Measurements from ENCODE around the gene C2orf74. TPM values are rescaled to one million over a fixed set of nuclear protein-coding genes. Genes with fewer than 3 reads are reported as not detected.

The C2orf74 gene
- total RNA-seq, 1 experiment from 2014 or later: 8.0 TPM

DNA sequence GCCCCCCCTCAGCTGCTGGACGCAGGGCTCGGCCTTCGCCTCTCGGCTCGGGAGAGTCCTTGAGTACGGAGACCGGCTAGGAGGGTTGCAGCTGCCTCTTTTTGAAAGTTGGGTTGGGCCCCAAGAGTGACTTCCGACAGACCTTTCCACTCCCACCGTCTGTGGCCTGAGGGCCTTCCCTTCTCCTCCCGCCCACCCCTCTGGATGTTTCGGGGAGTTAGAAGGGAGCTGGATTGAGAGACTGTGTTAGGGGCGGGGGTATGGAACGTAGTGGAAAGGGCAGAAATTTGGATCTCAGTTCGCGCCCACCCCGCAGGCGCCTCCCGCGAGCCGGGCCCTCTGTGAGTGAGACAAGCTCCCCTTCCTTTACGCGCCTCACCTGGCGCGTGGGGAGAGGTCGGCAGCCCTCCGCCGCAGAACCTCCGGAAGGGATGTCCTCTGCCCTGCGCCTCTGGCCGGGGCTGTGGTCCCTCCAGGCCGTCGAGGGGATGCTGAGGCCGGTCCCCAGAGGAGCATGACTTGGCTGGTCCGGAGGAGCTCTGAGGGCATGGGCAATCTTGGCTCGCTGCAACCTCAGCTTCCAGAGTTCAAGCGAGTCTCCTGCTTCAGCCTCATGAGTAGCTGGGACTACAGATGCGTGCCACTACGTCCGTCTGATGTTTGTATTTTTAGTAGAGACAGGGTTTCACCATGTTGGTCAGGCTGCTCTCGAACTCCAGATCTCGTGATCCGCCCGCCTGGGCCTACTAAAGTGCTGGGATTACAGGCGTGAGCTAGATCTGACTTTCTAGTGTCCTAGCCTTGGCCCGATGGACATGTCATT lies 15.9 kb downstream of the C2orf74 start:
- Mint-ChIP-seq H3K4me1 (peaks cover 32 to 33% of the 10 kb centered on the region in 2 experiments), H3K9me3 (no peaks in the 10 kb centered on the region; a peak in 1 of 5 replicates), H3K27ac (peak overlapping the region in 2 of 3 experiments; percentile 50 to 94; a peak in 4 of 7 replicates), H3K4me3 (peak overlapping the region; percentile 82 to 84), H3K27me3 (ENCODE audit: low read depth) (peaks cover 33% of the 10 kb centered on the region), H3K36me3 (ENCODE audit: insufficient read depth in 1 of 3, low read depth in 3 of 3) (peaks cover 27 to 38% (median 35%) of the 10 kb centered on the region in 3 experiments; a peak in 6 of 7 replicates)
- H3K9ac ChIP-seq (ENCODE audit: extremely low read depth, insufficient read length, low read length): peak overlapping the region; percentile 86
- H3K23me2 ChIP-seq (ENCODE audit: insufficient read length, low read depth, low read length, poor library complexity, severe bottlenecking): peaks cover 14% of the 10 kb centered on the region
- TF ChIP-seq, protein P1, sequence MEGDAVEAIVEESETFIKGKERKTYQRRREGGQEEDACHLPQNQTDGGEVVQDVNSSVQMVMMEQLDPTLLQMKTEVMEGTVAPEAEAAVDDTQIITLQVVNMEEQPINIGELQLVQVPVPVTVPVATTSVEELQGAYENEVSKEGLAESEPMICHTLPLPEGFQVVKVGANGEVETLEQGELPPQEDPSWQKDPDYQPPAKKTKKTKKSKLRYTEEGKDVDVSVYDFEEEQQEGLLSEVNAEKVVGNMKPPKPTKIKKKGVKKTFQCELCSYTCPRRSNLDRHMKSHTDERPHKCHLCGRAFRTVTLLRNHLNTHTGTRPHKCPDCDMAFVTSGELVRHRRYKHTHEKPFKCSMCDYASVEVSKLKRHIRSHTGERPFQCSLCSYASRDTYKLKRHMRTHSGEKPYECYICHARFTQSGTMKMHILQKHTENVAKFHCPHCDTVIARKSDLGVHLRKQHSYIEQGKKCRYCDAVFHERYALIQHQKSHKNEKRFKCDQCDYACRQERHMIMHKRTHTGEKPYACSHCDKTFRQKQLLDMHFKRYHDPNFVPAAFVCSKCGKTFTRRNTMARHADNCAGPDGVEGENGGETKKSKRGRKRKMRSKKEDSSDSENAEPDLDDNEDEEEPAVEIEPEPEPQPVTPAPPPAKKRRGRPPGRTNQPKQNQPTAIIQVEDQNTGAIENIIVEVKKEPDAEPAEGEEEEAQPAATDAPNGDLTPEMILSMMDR (conservative IDR thresholded peaks at IDR 0.05): no peak
- no peak overlapping the region for H4K5ac ChIP-seq (ENCODE audit: insufficient read length, low read depth, low read length)
- no peaks in the 10 kb centered on the region for H3K79me1 ChIP-seq (ENCODE audit: insufficient read depth, low read depth, low read length, poor library complexity, severe bottlenecking)
- H3K18ac ChIP-seq (ENCODE audit: insufficient read length, low read depth, low read length): peak overlapping the region; percentile 73
- H3K4me2 ChIP-seq (ENCODE audit: insufficient read depth, insufficient read length, low read length): peak overlapping the region; percentile 54
- H2BK120ac ChIP-seq (ENCODE audit: low read depth, low read length, poor library complexity, severe bottlenecking): no peak overlapping the region
- peak; percentile 51 for DNase-seq
- H3K56ac ChIP-seq (ENCODE audit: insufficient read length, low read depth, low read length): no peak overlapping the region
- H2AFZ ChIP-seq (ENCODE audit: low read length): no peak overlapping the region
- WGBS (ENCODE audit: extremely low coverage, insufficient read length, low lambda C conversion rate): no CpG with 5 or more reads among the region's 45 CpGs
- no peak overlapping the region for H4K91ac ChIP-seq (ENCODE audit: insufficient read length, low read depth, low read length)
- peak overlapping the region; percentile 17 for H3K27ac ChIP-seq (ENCODE audit: insufficient read length, low read depth, low read length)
- H2BK5ac ChIP-seq (ENCODE audit: insufficient read length, low read length): no peak overlapping the region
- no peak overlapping the region for H3K4ac ChIP-seq (ENCODE audit: low read depth, low read length)
- H4K20me1 ChIP-seq (ENCODE audit: control insufficient read depth, insufficient read depth, insufficient read length): no peaks in the 10 kb centered on the region
- no peak overlapping the region for H2BK12ac ChIP-seq (ENCODE audit: insufficient read length, low read depth, low read length)
- H2BK15ac ChIP-seq (ENCODE audit: low read depth, low read length): no peak overlapping the region; the same call in 1 of the 2 replicates
- no peak overlapping the region for H2BK20ac ChIP-seq (ENCODE audit: low read depth, low read length, poor library complexity, severe bottlenecking)
- peaks cover 4% of the 10 kb centered on the region; the same call in 1 of the 2 replicates for H3K4me1 ChIP-seq (ENCODE audit: insufficient read depth, low read length)
- peak overlapping the region; percentile 96 for H3K14ac ChIP-seq (ENCODE audit: insufficient read depth, low read length)
- no peaks in the 10 kb centered on the region for H3K9me3 ChIP-seq (ENCODE audit: control insufficient read depth, low read depth, low read length)
- H3K27me3 ChIP-seq (ENCODE audit: insufficient read depth, low read length): no peaks in the 10 kb centered on the region; the same call in 1 of the 2 replicates
- H3T11ph ChIP-seq (ENCODE audit: low read length): no peak overlapping the region
- no peak overlapping the region for H2AK5ac ChIP-seq (ENCODE audit: insufficient read length, low read length)
- no peak overlapping the region for H4K8ac ChIP-seq (replicated peaks; ENCODE audit: insufficient read length, low read depth, low read length)
- no peak overlapping the region for H3K23ac ChIP-seq (ENCODE audit: insufficient read length, low read depth, low read length)
- no peaks in the 10 kb centered on the region for H3K79me2 ChIP-seq (ENCODE audit: insufficient read depth, low read length)

Data from H9 (cell line).